ENCODE results near the gene POLR3B. TPM values are rescaled to one million over a fixed set of nuclear protein-coding genes. Genes with fewer than 3 reads are reported as not detected.
"Not testable (repeated sequence)": the region's sequence is repeated elsewhere in the genome, so short reads cannot be mapped to it uniquely, and the experiment has no call there.

The POLR3B gene
- total RNA-seq, 2 donors from 2014 or later, result 6.6 to 7.5 TPM

DNA sequence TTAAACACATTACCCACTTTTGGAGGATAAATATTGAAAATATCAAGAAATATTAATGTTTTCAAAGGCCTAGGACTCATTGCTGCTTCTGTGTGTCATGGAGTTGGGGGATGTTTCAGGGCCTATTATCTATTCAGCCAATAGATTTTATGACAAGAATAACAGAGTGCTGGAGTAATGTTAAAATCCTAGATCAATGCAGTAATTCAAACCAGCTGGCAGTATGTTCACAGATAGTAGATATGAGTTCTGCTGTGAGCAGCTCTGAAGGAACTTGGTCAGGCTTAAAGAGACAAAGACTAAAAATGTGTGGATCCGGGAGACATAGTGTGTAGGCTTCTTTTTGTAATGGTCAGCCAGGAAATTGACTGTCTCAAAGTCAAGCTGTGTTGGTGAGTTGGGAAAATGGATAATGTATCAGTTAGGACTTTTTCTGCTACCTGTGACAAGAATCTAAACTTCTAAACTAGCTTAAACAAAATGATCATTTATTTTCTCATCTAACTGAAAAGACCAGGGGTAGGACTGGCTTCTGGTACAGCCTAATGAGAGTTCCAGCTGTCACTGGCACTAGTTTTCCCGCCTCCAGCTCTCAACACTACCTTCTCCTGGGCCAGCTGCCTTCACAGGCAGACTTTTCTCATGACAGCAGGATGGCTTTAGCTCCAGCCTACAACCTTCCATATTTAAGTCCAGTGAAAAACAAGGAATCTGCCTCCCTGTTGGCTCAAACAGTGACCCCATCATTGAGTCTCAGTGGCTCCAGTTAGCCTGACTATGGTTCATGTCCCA lies 16.3 kb upstream of the POLR3B start:
- no peak for DNase-seq
- peak in 1 of 2 donors; percentile 55 for ATAC-seq
- intact Hi-C loops (cut with DNase I), result loop anchor here in 1 of 2 donors (10.0 kb wide), 1 partner anchor 196 kb away; no protein-coding TSS in a partner anchor

DNA sequence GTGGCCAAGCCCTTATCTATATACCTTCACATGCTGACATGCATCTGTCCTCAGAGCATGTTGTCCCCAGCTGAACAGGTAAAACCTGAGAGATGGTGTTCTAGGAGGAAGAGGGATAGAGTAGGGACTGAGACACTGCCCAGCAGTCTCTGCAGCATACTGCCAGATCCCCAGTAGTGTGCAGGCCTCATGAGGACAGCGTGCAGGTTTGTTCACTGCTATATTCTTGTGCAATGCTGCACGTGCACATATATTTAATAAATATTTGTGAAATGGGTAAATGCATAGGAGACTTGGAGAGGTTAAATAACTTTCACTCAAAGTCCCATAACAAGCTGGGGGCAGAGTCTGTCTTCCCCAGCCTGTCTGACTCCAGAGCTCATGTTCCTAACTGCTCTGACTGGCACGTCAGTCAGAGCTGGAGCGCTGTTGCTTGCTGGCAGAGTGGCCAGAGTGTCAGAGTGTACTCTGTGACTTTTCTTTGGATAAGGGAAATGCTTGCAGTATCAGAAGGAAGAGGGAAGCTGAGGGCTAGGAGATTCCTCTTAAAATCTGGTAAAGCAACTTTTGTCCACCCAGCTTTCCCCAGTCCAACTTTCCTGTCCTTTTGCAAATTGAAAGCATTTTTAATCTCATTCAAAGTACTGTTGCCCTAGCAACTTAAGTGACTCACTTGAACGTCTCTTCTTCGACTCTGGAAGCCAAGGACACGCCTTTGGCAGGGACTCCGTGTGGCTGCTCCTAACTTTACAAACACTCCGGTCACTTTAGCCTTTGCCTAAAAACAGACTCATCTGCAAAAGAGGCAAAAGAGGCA lies 14.9 kb upstream of the POLR3B start:
- peak; percentile 88 to 92 for ATAC-seq
- peak; percentile 88 for DNase-seq
- intact Hi-C loops (cut with DNase I), result loop anchor here in 1 of 2 donors (2.0 to 10.0 kb wide), 2 partner anchors 40 to 198 kb away; partner anchors contain the start of gene TCP11L2

DNA sequence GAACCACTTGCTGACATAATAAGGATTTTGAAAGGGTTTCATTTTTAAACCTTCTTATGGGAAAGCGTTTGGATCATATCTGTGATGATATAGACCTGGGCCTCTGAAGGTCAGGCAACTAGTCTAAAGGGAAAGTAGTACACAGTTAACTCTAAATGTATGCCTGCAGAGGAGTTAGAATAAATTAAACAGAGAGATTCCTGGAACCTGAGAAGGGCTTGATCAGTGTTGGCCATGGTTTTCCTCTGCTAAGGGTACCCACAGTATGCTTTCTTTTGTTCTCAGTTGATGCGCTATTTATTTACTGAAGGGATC lies 14.4 kb upstream of the POLR3B start:
- intact Hi-C loops (cut with DNase I), result loop anchor here in 1 of 2 donors (2.0 to 10.0 kb wide), 2 partner anchors 40 to 198 kb away; partner anchors contain the start of gene TCP11L2
- ATAC-seq, result peak; percentile 3 to 12
- DNase-seq, result no peak

- intact Hi-C loops (cut with DNase I), result loop anchor here in 1 of 2 donors (2.0 to 10.0 kb wide), 2 partner anchors 117 to 199 kb away; no protein-coding TSS in a partner anchor
- no peak for DNase-seq
- no peak for ATAC-seq
Observed at GRCh38 chr12:106344131-106344530, 13.4 kb upstream of the POLR3B start.

- intact Hi-C loops (cut with DNase I), result loop anchor here in 1 of 2 donors (2.0 to 10.0 kb wide), 2 partner anchors 119 to 201 kb away; no protein-coding TSS in a partner anchor
- ATAC-seq, result peak; percentile 52 to 56
- no peak for DNase-seq
Observed at GRCh38 chr12:106345746-106346145, 11.8 kb upstream of the POLR3B start.

DNA sequence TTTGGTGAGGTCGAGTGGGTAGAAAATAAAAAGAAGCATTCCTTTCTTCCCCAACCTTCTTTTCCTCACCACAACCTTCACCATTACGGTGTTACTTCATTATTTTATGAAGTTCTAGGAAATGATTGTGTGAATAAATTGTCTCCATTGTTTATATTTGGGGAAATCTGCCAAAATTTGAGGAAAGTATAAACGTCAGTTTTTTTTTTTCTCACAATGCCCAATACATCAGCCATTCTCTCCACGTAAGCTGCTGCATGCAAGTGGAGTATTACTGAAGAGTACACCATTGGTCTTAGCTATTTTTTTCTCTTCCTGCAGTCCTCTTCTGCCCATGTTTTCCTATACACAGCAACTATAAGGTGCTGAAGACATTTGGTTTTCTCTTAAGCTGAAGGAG lies 9.1 kb upstream of the POLR3B start:
- no peak for ATAC-seq
- DNase-seq, result no peak
- intact Hi-C loops (cut with DNase I), result loop anchor here in 1 of 2 donors (10.0 kb wide), 1 partner anchor 204 kb away; no protein-coding TSS in a partner anchor

GRCh38 chr12:106353175-106353574 lies 4.4 kb upstream of the POLR3B start:
- ATAC-seq (no peak), DNase-seq (no peak)
- intact Hi-C loops (cut with DNase I), result loop anchor here in 1 of 2 donors (10.0 kb wide), 1 partner anchor 128 kb away; no protein-coding TSS in a partner anchor

GRCh38 chr12:106358396-106359241 lies 1.1 kb downstream of the POLR3B start:
- peak; percentile 46 for DNase-seq

DNA sequence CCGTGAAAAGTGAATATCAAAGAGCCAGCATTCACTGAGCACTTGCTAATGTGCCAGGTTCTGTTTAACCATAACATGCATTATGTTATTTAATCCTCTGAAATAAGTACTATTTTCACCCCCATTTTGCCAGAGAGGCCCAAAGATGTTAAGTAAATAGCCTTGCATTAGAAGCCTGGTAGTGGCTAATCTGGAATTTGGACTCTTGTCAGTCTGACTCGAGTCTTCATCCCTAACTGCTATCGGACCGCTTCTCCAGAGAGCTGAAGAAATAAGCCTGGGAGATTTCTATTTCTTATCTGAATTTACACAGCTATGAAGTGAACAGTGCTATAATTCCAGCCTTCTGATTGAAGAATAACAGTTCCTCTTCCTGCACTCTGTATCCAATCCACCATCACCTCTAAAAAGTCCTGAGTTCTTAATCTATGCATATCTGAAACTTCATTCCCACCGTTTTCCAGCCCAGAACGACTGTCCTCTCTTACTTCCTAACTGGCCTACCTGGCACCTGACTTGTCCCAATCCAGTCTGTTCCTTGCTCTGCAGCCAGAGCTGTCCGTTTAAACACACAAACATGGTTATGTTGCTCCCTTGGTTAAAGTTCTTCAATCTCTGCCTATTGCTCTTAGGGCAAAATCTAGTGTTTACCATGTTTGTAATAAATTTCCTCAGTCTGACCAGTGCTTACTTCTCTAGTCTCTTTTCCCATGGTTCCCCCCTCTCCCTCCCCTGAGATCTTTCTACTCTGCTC lies 2.3 kb downstream of the POLR3B start:
- no peak for DNase-seq
- ATAC-seq, result no peak
- intact Hi-C loops (cut with DNase I), result loop anchor here in 1 of 2 donors (10.0 kb wide), 1 partner anchor 135 kb away; no protein-coding TSS in a partner anchor

More at GRCh38 chr12:106358396-106359241, 1.1 kb downstream of the POLR3B start:
- peak; percentile 25 to 55 for ATAC-seq
- intact Hi-C loops (cut with DNase I), result loop anchor here in 1 of 2 donors (10.0 kb wide), 1 partner anchor 134 kb away; no protein-coding TSS in a partner anchor

DNA sequence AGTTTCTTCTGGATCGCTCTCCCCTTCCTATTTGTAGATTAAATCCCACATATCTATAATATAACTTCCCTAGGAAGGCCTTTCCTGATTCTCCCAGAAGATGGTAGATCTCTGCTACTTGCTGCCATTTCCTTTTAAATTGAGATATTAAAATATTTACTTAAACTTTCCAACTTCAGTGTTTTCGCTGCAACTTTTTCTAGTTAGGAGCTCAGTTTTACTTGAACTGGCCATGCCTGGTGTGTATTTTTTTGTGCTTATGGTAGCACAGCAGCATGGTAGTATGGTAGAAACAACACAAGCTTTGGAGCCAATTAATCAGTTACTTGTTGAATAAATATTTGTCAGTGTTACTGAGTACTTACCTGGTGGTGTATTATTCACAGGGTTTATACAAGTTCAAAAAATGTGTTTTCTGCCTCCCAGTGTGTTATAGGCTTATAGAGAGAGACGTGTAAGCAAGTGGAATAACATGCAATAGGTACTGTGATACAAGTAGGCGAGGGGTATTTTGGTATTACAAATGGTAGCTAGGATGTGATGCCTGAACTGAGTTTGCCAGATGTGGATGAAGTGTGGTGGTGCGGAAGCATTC lies 2.9 kb downstream of the POLR3B start:
- intact Hi-C loops (cut with DNase I), result no loop called here
- DNase-seq, result no peak
- no peak for ATAC-seq

DNA sequence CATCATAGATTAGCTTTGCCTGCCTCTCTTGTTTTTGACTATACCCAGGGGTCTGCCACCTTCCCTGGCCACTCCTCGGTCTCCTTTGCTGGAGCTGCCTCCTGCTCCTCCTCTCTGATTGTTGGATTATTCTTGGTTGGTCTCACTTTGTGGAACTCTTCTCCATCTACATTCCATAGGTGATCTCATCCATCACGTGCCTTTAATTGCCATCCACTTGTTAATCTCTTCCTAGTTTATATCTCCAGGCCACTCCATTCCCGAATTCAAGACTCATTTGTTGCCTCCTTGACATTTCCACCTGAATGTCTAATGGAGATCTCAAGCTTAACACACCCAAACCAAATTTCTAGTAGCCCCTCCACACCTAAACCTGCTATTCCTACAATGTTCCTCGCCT lies 5.4 kb downstream of the POLR3B start:
- ATAC-seq, result no peak
- DNase-seq, result no peak
- intact Hi-C loops (cut with DNase I), result no loop called here

- DNase-seq (no peak), ATAC-seq (no peak)
- intact Hi-C loops (cut with DNase I), result no loop called here
Observed at GRCh38 chr12:106364261-106364660, 6.7 kb downstream of the POLR3B start.

DNA sequence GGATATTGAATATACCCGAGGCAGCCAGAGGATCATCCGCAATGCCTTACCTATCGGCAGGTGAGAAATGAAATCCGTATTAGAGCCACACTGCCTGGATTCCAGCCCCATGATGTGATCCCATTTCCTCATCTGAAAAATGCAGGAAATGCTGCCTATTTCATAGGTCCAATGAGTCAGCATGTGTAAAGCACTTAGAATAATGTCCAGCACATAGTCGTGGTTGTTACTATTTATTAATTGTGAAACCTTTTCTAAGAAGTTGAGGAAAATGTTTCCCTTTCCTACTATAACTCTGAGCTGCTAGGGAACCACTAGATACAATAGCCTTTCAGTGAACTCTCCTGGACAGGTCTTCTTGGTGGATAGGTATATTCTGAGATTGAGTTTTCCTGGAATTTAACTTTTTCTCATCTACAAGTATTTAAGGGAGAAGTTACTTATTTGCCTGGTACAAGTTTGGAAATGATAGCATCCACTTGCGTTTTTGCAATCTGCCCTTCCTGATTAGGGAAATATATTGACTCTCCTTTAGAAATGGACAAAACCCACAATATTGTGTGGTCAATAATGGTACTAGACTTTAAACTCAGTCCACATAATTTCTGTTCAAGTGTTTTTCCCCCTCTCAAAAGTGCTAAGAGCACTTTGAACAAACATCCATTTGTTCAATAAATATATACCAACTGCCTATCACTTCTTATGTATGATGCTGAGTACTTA lies 12.2 kb downstream of the POLR3B start:
- ATAC-seq (no peak), DNase-seq (no peak)
- intact Hi-C loops (cut with DNase I), result no loop called here

- ATAC-seq (no peak), DNase-seq (no peak)
- intact Hi-C loops (cut with DNase I), result no loop called here
Observed at GRCh38 chr12:106378788-106379187, 21.2 kb downstream of the POLR3B start.

DNA sequence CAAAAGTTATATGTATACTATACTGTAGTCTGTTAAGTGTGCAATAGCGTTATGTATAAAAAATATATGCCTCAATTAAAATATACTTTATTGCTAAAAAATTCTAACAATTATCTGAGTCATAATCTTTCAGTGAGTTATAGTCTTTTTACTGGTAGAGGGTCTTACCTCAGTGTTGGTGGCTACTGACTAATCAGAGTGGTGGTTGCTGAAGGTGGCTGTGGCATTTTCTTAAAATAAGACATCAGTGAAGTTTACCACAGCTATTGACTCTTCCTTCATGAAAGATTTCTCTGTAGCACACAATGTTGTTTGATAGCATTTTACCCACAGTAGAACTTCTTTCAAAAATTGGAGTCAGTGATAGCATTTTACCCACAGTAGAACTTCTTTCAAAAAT lies 23.4 kb downstream of the POLR3B start:
- intact Hi-C loops (cut with DNase I), result loop anchor here (5.0 to 10.0 kb wide), 2 partner anchors 536 to 724 kb away; no protein-coding TSS in a partner anchor
- DNase-seq, result no peak

GRCh38 chr12:106381866-106382265 lies 24.3 kb downstream of the POLR3B start:
- not testable (repeated sequence) for DNase-seq, ATAC-seq
- intact Hi-C loops (cut with DNase I), result loop anchor here (5.0 to 10.0 kb wide), 2 partner anchors 535 to 723 kb away; no protein-coding TSS in a partner anchor

More for the DNA sequence above, 23.4 kb downstream of the POLR3B start:
- no peak for ATAC-seq

Measured in left cardiac atrium (tissue), 4 donors.